ENCODE measurements around the gene CD82.

CD82 gene

GRCh38 chr11:44561964-44562734 is 3.3 kb upstream of the CD82 start:
- H3K4me3 ChIP-seq (ENCODE audit: low read depth, low read length): no peak overlapping the region
- DNase-seq (ENCODE audit: low read depth): no peak
- TF ChIP-seq, protein P1, sequence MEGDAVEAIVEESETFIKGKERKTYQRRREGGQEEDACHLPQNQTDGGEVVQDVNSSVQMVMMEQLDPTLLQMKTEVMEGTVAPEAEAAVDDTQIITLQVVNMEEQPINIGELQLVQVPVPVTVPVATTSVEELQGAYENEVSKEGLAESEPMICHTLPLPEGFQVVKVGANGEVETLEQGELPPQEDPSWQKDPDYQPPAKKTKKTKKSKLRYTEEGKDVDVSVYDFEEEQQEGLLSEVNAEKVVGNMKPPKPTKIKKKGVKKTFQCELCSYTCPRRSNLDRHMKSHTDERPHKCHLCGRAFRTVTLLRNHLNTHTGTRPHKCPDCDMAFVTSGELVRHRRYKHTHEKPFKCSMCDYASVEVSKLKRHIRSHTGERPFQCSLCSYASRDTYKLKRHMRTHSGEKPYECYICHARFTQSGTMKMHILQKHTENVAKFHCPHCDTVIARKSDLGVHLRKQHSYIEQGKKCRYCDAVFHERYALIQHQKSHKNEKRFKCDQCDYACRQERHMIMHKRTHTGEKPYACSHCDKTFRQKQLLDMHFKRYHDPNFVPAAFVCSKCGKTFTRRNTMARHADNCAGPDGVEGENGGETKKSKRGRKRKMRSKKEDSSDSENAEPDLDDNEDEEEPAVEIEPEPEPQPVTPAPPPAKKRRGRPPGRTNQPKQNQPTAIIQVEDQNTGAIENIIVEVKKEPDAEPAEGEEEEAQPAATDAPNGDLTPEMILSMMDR (conservative IDR thresholded peaks at IDR 0.05; ENCODE audit: low read depth, low read length): no peak

DNA sequence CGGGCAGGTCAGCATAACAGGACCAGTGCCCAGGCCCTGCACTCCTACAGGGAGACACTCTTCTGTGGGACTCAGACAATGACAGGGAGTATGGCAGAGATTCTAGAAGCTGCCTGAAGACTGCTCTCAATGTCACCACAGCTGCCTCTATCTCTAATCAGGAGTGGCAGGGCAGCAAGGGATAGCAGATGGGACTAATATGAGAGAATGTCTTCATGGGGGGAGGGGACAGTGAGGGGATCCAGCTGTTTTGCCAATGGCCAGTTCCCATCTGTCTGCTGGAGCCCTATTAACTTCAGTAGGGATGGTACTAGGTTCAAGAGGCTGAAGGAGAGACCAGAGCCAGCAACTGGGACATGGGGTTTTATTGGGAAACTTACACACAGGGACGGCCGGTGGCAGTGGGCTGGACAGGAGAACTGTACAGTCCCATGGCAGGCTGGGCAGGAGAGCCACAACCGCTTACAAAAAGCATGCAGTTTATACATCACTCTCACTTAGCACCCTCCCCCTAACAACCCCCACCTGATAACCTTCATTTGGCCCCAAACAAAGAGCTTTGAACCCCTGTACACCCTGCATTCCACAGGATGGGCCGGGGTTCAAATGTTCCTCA is 2.5 kb upstream of the CD82 start:
- TF ChIP-seq, protein P1 (conservative IDR thresholded peaks at IDR 0.05; ENCODE audit: low read depth, low read length): no peak
- no peak for DNase-seq (ENCODE audit: low read depth)
- H3K4me3 ChIP-seq (ENCODE audit: low read depth, low read length): no peak overlapping the region

DNA sequence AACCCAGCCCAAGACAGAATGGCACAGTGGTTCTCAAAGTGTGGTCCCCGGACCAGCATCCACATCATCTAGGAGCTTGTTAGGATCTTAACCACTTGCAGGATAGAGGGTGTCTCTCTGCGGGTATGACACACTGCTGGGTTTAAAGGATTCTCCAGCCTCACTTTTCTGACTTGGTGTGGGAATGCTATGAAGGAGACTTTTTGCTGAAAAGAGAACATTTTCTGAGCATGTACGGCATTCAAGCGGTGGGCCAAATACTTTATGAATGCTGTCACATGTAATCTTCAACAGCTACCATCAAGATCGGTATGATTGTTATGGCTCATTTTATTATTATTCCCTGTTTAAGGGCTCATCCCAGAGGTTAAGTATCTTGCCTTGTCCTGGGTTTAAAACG is 1.8 kb upstream of the CD82 start:
- peak; percentile 61 for DNase-seq (ENCODE audit: low read depth)
- TF ChIP-seq, protein P1 (conservative IDR thresholded peaks at IDR 0.05; ENCODE audit: low read depth, low read length): no peak
- no peak overlapping the region for H3K4me3 ChIP-seq (ENCODE audit: low read depth, low read length)

- no peak overlapping the region for H3K4me3 ChIP-seq (ENCODE audit: low read depth, low read length)
- TF ChIP-seq, protein P1 (conservative IDR thresholded peaks at IDR 0.05; ENCODE audit: low read depth, low read length): no peak
These were observed 1.3 kb upstream of the CD82 start for GRCh38 chr11:44564166-44564565.

DNA sequence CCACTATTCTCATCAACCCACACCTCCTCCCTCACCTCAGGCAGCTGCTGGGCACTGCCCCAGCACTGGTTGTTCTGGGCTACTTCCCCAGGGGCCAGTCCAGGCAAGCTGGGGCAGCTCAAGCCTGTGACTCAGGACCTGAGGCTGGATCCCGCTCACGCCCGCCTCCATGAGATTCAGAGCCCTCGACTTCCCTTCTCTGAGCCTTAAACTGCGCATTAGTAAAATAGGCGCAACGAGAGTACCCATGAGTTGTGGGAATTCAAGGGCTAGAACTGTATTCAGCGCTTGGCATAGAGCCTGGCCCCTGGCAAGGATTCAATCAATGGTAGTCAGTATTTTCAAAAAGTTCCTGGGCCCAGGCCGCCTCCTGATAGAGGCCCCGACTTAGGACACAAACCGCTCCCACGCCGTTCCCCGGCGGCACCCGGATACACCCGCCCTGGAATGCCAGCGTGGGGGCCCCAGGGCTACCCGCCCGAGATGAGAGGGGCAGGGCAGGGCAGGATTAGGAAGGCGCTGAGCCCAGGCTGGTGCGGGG is 723 bp upstream of the CD82 start:
- peak; percentile 75 for DNase-seq (ENCODE audit: low read depth)
- peak overlapping the region; percentile 67 for H3K4me3 ChIP-seq (ENCODE audit: low read depth, low read length)
- TF ChIP-seq, protein P1 (conservative IDR thresholded peaks at IDR 0.05; ENCODE audit: low read depth, low read length): no peak

More at GRCh38 chr11:44564166-44564565, 1.3 kb upstream of the CD82 start:
- DNase-seq (ENCODE audit: low read depth): no peak

- peak overlapping the region; percentile 75 for H3K4me3 ChIP-seq (ENCODE audit: low read depth, low read length)
- TF ChIP-seq, protein P1 (conservative IDR thresholded peaks at IDR 0.05; ENCODE audit: low read depth, low read length): no peak
- no peak for DNase-seq (ENCODE audit: low read depth)
These were observed 788 bp downstream of the CD82 start for GRCh38 chr11:44565953-44566949.

Data from choroid plexus epithelial cell (primary cell).